ENCODE data around the gene GTPBP2. TPM values are rescaled to one million over a fixed set of nuclear protein-coding genes. Genes with fewer than 3 reads are reported as not detected.

The GTPBP2 gene
- total RNA-seq, 1 experiment from 2014 or later = 44.2 TPM

DNA sequence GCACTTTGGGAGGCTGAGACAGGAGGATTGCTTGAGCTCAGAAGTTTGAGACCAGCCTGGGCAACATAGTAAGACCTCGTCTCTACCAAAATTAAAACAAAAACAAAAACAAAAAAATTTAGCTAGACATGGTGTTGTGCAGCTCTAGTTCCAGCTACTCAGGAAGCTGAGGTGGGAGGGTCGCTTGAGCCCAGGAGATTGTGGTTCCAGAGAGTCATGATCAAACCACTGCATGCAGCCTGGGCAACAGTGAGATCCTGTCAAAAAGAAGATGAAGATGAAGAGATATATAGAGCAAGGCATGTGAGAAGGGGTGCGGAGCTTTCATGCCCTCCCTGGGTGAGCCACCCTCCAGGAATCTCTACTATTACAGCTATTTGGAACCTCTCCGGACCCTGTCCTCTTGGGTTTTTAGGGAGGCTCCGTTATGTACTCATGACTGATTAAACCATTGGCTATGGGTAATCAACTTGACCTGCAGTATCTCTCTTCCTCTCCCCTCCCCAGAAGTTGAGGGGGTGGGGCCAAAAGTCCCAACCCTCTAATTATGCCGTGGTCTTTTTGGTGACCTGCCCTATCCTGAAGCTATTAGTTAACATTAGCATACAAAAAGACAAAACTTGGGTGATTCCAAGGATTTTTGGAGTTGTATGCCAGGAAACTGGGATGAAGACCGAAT, 44.0 kb downstream of the GTPBP2 start:
- H3K27me3 Mint-ChIP-seq (ENCODE audit: insufficient read depth, unreplicated experiment) = no peaks in the 10 kb centered on the region

DNA sequence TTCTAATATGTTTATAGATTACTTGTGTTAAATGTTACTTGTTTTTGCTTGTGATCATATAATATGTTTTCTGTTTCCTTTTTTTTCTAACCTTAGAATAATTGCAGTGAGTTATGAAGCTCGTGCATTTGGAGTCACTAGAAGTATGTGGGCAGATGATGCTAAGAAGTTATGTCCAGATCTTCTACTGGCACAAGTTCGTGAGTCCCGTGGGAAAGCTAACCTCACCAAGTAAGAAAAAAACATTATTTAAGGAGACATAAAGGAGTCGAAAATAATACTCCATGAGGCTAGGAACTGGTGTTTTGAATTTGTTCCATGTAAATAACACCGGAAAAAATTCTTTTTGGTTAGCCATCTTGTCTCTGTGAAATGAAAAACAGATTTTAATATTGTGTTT, 46.2 kb downstream of the GTPBP2 start:
- H3K27ac Mint-ChIP-seq (ENCODE audit: unreplicated experiment) = no peak overlapping the region
- no peak for DNase-seq
- no peak overlapping the region for H3K4me3 ChIP-seq (ENCODE audit: low read depth, low read length)
- H3K4me1 Mint-ChIP-seq (ENCODE audit: low read depth, unreplicated experiment) = peaks cover 11% of the 10 kb centered on the region
- no TSS peak for BruUV-seq (replicated peaks)
- H3K9me3 Mint-ChIP-seq (ENCODE audit: unreplicated experiment) = no peaks in the 10 kb centered on the region
- H3K27me3 Mint-ChIP-seq (ENCODE audit: insufficient read depth, unreplicated experiment) = no peaks in the 10 kb centered on the region
- H3K4me3 Mint-ChIP-seq (ENCODE audit: unreplicated experiment) = no peak overlapping the region
- intact Hi-C loops (cut with micrococcal nuclease; ENCODE audit: unreplicated experiment) = no loop called here
- no peaks in the 10 kb centered on the region for H3K27me3 ChIP-seq (replicated peaks; ENCODE audit: control insufficient read depth, insufficient read depth, low read length)
- H3K36me3 ChIP-seq (ENCODE audit: control insufficient read depth, insufficient read depth, low read length) = no peaks in the 10 kb centered on the region; the same call in 1 of the 2 replicates
- H3K36me3 Mint-ChIP-seq (ENCODE audit: insufficient read depth, unreplicated experiment) = peaks cover 15% of the 10 kb centered on the region
- CTCF ChIA-PET = no interaction called here
- no peaks in the 10 kb centered on the region for H3K9me3 ChIP-seq
- POLR2A ChIA-PET = no interaction called here
- no peaks in the 10 kb centered on the region for H3K4me1 ChIP-seq
- TF ChIP-seq, protein P1, sequence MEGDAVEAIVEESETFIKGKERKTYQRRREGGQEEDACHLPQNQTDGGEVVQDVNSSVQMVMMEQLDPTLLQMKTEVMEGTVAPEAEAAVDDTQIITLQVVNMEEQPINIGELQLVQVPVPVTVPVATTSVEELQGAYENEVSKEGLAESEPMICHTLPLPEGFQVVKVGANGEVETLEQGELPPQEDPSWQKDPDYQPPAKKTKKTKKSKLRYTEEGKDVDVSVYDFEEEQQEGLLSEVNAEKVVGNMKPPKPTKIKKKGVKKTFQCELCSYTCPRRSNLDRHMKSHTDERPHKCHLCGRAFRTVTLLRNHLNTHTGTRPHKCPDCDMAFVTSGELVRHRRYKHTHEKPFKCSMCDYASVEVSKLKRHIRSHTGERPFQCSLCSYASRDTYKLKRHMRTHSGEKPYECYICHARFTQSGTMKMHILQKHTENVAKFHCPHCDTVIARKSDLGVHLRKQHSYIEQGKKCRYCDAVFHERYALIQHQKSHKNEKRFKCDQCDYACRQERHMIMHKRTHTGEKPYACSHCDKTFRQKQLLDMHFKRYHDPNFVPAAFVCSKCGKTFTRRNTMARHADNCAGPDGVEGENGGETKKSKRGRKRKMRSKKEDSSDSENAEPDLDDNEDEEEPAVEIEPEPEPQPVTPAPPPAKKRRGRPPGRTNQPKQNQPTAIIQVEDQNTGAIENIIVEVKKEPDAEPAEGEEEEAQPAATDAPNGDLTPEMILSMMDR (IDR thresholded peaks at IDR 0.05; ENCODE audit: insufficient read depth in 1 of 2, low read depth in 1 of 2, low read length in 1 of 2, severe bottlenecking in 1 of 2, unreplicated experiment in 1 of 2) = no peak

More for the DNA sequence above, 44.0 kb downstream of the GTPBP2 start:
- intact Hi-C loops (cut with micrococcal nuclease; ENCODE audit: unreplicated experiment) = no loop called here
- no peaks in the 10 kb centered on the region for H3K9me3 ChIP-seq
- BruUV-seq (replicated peaks) = no TSS peak
- Mint-ChIP-seq H3K36me3 (ENCODE audit: insufficient read depth, unreplicated experiment) (peaks cover 21% of the 10 kb centered on the region), H3K4me3 (ENCODE audit: unreplicated experiment) (no peak overlapping the region), H3K4me1 (ENCODE audit: low read depth, unreplicated experiment) (no peaks in the 10 kb centered on the region), H3K9me3 (ENCODE audit: unreplicated experiment) (no peaks in the 10 kb centered on the region), H3K27ac (ENCODE audit: unreplicated experiment) (no peak overlapping the region)
- H3K4me1 ChIP-seq = no peaks in the 10 kb centered on the region
- H3K36me3 ChIP-seq (ENCODE audit: control insufficient read depth, insufficient read depth, low read length) = no peaks in the 10 kb centered on the region; the same call in 1 of the 2 replicates
- H3K4me3 ChIP-seq (ENCODE audit: low read depth, low read length) = no peak overlapping the region
- ChIA-PET POLR2A (no interaction called here), CTCF (no interaction called here)
- TF ChIP-seq, protein P1 (IDR thresholded peaks at IDR 0.05; ENCODE audit: insufficient read depth in 1 of 2, low read depth in 1 of 2, low read length in 1 of 2, severe bottlenecking in 1 of 2, unreplicated experiment in 1 of 2) = no peak
- H3K27me3 ChIP-seq (replicated peaks; ENCODE audit: control insufficient read depth, insufficient read depth, low read length) = no peaks in the 10 kb centered on the region
- no peak for DNase-seq

DNA sequence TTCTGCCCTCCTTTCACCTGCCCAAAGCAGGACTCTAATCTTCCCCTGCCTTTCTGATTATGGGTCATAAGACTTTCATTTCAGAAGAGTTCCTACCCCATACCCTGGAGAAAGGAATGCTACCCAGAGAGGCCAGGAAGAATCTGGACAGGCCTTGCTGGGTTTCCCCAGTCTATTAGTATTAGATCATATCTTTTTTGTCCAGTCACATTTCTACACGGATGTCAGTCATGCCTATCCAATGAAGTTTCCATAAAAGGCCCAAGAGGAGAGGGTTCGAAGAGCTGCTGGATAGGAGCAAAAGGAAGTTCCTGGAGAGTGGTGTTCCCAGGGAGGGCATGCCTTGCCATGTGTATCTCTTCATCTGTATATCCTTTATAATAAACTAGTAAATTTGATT, 49.9 kb downstream of the GTPBP2 start:
- Mint-ChIP-seq H3K4me1 (ENCODE audit: low read depth, unreplicated experiment) (peaks cover 11% of the 10 kb centered on the region), H3K27ac (ENCODE audit: unreplicated experiment) (no peak overlapping the region), H3K4me3 (ENCODE audit: unreplicated experiment) (peak overlapping the region; percentile 33), H3K36me3 (ENCODE audit: insufficient read depth, unreplicated experiment) (peaks cover 26% of the 10 kb centered on the region), H3K27me3 (ENCODE audit: insufficient read depth, unreplicated experiment) (no peaks in the 10 kb centered on the region), H3K9me3 (ENCODE audit: unreplicated experiment) (no peaks in the 10 kb centered on the region)
- intact Hi-C loops (cut with micrococcal nuclease; ENCODE audit: unreplicated experiment) = no loop called here
- DNase-seq = no peak
- ChIA-PET CTCF (interaction anchor here (0.6 kb wide), 1 partner anchor 9 kb away, joined by 3 read pairs; no protein-coding TSS in a partner anchor), POLR2A (no interaction called here)
- TF ChIP-seq, protein P1 (IDR thresholded peaks at IDR 0.05; ENCODE audit: insufficient read depth in 1 of 2, low read depth in 1 of 2, low read length in 1 of 2, severe bottlenecking in 1 of 2, unreplicated experiment in 1 of 2) = no peak
- Histone ChIP-seq H3K27me3 (replicated peaks; ENCODE audit: control insufficient read depth, insufficient read depth, low read length) (no peaks in the 10 kb centered on the region), H3K36me3 (ENCODE audit: control insufficient read depth, insufficient read depth, low read length) (no peaks in the 10 kb centered on the region), H3K9me3 (no peaks in the 10 kb centered on the region), H3K4me3 (ENCODE audit: low read depth, low read length) (no peak overlapping the region), H3K4me1 (no peaks in the 10 kb centered on the region)
- no TSS peak for BruUV-seq (replicated peaks)
